SK-N-SH (cell line): ENCODE results near the gene PPP1R9A. TPM values are rescaled to one million over a fixed set of nuclear protein-coding genes. Genes with fewer than 3 reads are reported as not detected.

Experiments used
- CTCF ChIA-PET: fragments of 300-600, 350-600 bp; formaldehyde crosslinking; extraction: SDS; loops from one replicate; lab custom pipeline; 2021; lab: Yijun Ruan, JAX
- POLR2A ChIA-PET: fragments of 350-600 bp; sonication (Branson Sonifier 250); formaldehyde crosslinking; extraction: SDS; loops from one replicate; lab custom pipeline; 2020; ENCODE audit warnings: antibody characterized with exemption, inconsistent platforms; lab: Yijun Ruan, JAX
- DNase-seq: peaks from one replicate; pipeline ENCODE4 v3.0.0; 2012
- H2AFZ ChIP-seq: fragments of 200-600 bp; sonication (generic); 2 replicates; pipeline ENCODE4 v1.8.1; 2016; ENCODE audit warnings: antibody characterized with exemption, mild to moderate bottlenecking, low read depth
- H3F3A ChIP-seq: fragments of 200-600 bp; sonication (generic); replicated peaks from 2 replicates; pipeline ENCODE3; 2016; ENCODE audit warnings: antibody characterized with exemption, mild to moderate bottlenecking; ENCODE audit not compliant: insufficient read depth
- H3K27ac ChIP-seq, 2 experiments: fragments of 200-500 bp in 1 of 2; fragments of 200-600 bp in 1 of 2; sonication (Bioruptor generic) in 1 of 2; sonication (generic), shearing (Covaris generic) in 1 of 2; 2 replicates each; pipeline versions ENCODE4 v1.5.1 to v1.6.1; 2014 to 2016; ENCODE audit warnings: low read depth in 2 of 2, inconsistent platforms in 1 of 2, low read length in 1 of 2, mild to moderate bottlenecking in 1 of 2, mixed read lengths in 1 of 2
- H3K27me3 ChIP-seq: fragments of 200-600 bp; sonication (generic), shearing (Covaris generic); 2 replicates; pipeline ENCODE4 v1.6.1; 2016; ENCODE audit warnings: mixed run types; ENCODE audit not compliant: insufficient read depth
- H3K36me3 ChIP-seq, 2 experiments: fragments of 200-500 bp in 1 of 2; fragments of 200-600 bp in 1 of 2; sonication (Bioruptor generic) in 1 of 2; sonication (generic) in 1 of 2; replicated peaks in 1 of 2; 2 replicates each; pipeline versions ENCODE3 to v1.5.1; 2014 to 2016; ENCODE audit warnings: low read length in 1 of 2, mild to moderate bottlenecking in 1 of 2; ENCODE audit not compliant: insufficient read depth in 2 of 2, control insufficient read depth in 1 of 2
- H3K4me1 ChIP-seq, 2 experiments: fragments of 200-500 bp in 1 of 2; fragments of 200-600 bp in 1 of 2; sonication (Bioruptor generic) in 1 of 2; sonication (generic), shearing (Covaris generic) in 1 of 2; 2 replicates each; pipeline versions ENCODE4 v1.5.1 to v1.6.1; 2014 to 2016; ENCODE audit warnings: low read depth in 1 of 2, low read length in 1 of 2, mixed run types in 1 of 2; ENCODE audit not compliant: insufficient read depth in 2 of 2, control insufficient read depth in 1 of 2
- H3K4me2 ChIP-seq: fragments of 200-600 bp; sonication (generic), shearing (Covaris generic); 2 replicates; pipeline ENCODE4 v1.6.1; 2017; ENCODE audit warnings: mixed run types
- H3K4me3 ChIP-seq, 2 experiments: fragments of 200-500 bp in 1 of 2; fragments of 200-600 bp in 1 of 2; sonication (Bioruptor generic) in 1 of 2; sonication (generic), shearing (Covaris generic) in 1 of 2; 2 replicates each; pipeline versions ENCODE4 v1.5.1 to v1.8.1; 2014 to 2016; ENCODE audit warnings: low read depth in 2 of 2, inconsistent platforms in 1 of 2, low read length in 1 of 2, mild to moderate bottlenecking in 1 of 2, mixed read lengths in 1 of 2, moderate library complexity in 1 of 2
- H3K79me2 ChIP-seq: fragments of 200-600 bp; sonication (generic); 2 replicates; pipeline ENCODE4 v1.8.1; 2017; ENCODE audit warnings: mild to moderate bottlenecking; ENCODE audit not compliant: insufficient read depth
- H3K9ac ChIP-seq: fragments of 200-600 bp; sonication (generic); 2 replicates; pipeline ENCODE4 v1.6.1; 2017; ENCODE audit warnings: mixed run types
- H3K9me2 ChIP-seq: fragments of 200-600 bp; sonication (generic); 2 replicates; pipeline ENCODE4 v1.6.1; 2017; ENCODE audit warnings: mixed run types
- H3K9me3 ChIP-seq: fragments of 200-600 bp; sonication (generic); 2 replicates; pipeline ENCODE4 v1.6.1; 2017; ENCODE audit warnings: mixed run types, mild to moderate bottlenecking, moderate library complexity
- H4K20me1 ChIP-seq: fragments of 200-600 bp; sonication (generic); 2 replicates; pipeline ENCODE4 v1.6.1; 2017; ENCODE audit warnings: mild to moderate bottlenecking, mixed run types; ENCODE audit not compliant: insufficient read depth
- CTCF ChIP-seq: fragments of 200-600 bp; sonication (generic); IDR thresholded peaks from 2 replicates; pipeline ENCODE4 v1.6.1; 2017; ENCODE audit warnings: antibody characterized with exemption, mild to moderate bottlenecking, moderate library complexity
- EP300 ChIP-seq, 2 experiments: IDR thresholded peaks; 2 replicates each; pipeline versions ENCODE4 v1.4.0 to v1.6.1; 2012; ENCODE audit warnings: borderline replicate concordance in 1 of 2, low read depth in 1 of 2, low read length in 1 of 2
- FOXM1 ChIP-seq: IDR thresholded peaks from 2 replicates; pipeline ENCODE4 v1.4.0; 2012; ENCODE audit warnings: low read depth, mild to moderate bottlenecking
- GATA2 ChIP-seq: sonication (generic); formaldehyde crosslinking; IDR thresholded peaks from 2 replicates; pipeline ENCODE4 v1.5.0; 2020; ENCODE audit warnings: mild to moderate bottlenecking, missing genetic modification reagents
- MEF2A ChIP-seq: IDR thresholded peaks from 2 replicates; pipeline ENCODE4 v1.4.0; 2012; ENCODE audit warnings: low read depth, borderline replicate concordance
- MXI1 ChIP-seq: IDR thresholded peaks from 2 replicates; pipeline ENCODE4 v1.6.1; 2012; ENCODE audit warnings: mild to moderate bottlenecking, low read depth, low read length, improper control_type of control experiment
- NFIC ChIP-seq: IDR thresholded peaks from 2 replicates; pipeline ENCODE4 v1.4.0; 2012; ENCODE audit warnings: borderline replicate concordance
- PBX3 ChIP-seq: IDR thresholded peaks from 2 replicates; pipeline ENCODE4; 2012
- RFX5 ChIP-seq: IDR thresholded peaks from 2 replicates; pipeline ENCODE4 v1.6.1; 2012; ENCODE audit warnings: mild to moderate bottlenecking, improper control_type of control experiment, low read length
- SIN3A ChIP-seq: IDR thresholded peaks from 2 replicates; pipeline ENCODE4 v1.6.1; 2012; ENCODE audit warnings: low read depth, mild to moderate bottlenecking, low read length, moderate library complexity, borderline replicate concordance
- SMC3 ChIP-seq: IDR thresholded peaks from 2 replicates; pipeline ENCODE4 v1.6.1; 2012; ENCODE audit warnings: low read depth, low read length, improper control_type of control experiment
- TCF12 ChIP-seq: IDR thresholded peaks from 2 replicates; pipeline ENCODE4 v1.4.0; 2012
- YY1 ChIP-seq: IDR thresholded peaks from 2 replicates; pipeline ENCODE4 v1.4.0; 2012; ENCODE audit warnings: low read depth, mild to moderate bottlenecking
- WGBS: methylation state at CpG from one replicate; pipeline ENCODE4 v1.1.6; 2017; ENCODE audit warnings: low lambda C conversion rate; 5-methylcytosine and 5-hydroxymethylcytosine counted together
- polyA plus RNA-seq, 3 experiments: library from polyadenylated mRNA; depleted of rRNA; stranded (reverse); fragments of >200 nt; gene quantifications; 2 replicates each; pipeline ENCODE4 v1.2.3, GENCODE V29; 2012
- TF ChIP-seq, protein P1 (sequence below): IDR thresholded peaks from 2 replicates; pipeline ENCODE4 v1.4.0; 2012; ENCODE audit warnings: low read depth, borderline replicate concordance
- TF ChIP-seq, protein P2 (sequence below): IDR thresholded peaks from 2 replicates; pipeline ENCODE4 v1.4.0; 2012; ENCODE audit warnings: low read depth, borderline replicate concordance
- TF ChIP-seq, protein P3 (sequence below): fragments of 150-350 bp; IDR thresholded peaks from 2 replicates; pipeline ENCODE4 v1.6.1; 2016; ENCODE audit warnings: mild to moderate bottlenecking, low read depth, low read length

PPP1R9A gene
- polyA plus RNA-seq, 1 of the 3 experiments (the other 2 are of a cell fraction): 0.30 TPM

DNA sequence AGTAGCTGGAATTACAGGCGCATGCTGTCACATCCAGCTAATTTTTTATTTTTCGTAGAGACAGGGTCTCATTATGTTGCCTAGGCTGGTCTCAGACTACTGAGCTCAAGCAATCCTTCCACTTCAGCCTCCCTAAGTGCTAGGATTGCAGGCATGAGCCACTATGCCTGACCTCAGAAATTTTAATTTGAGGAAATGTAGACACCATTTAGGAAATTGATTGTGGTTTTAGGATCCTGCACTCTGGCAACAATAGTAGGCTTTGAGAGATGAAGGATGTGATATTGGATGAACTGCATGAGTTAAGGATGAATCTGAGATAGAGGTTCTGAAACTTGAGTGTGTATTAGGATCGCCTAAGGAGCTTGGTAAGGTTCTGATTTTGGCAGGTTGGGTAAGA is 66.5 kb downstream of the PPP1R9A start:
- no peak for DNase-seq
- WGBS: 33% methylated on average over 3 of the region's 3 CpGs

More for the DNA sequence above, 66.5 kb downstream of the PPP1R9A start:
- no peaks in the 10 kb centered on the region for H3K27me3 ChIP-seq
- H3K9me2 ChIP-seq: no peaks in the 10 kb centered on the region
- no peaks in the 10 kb centered on the region for H3K79me2 ChIP-seq
- no peaks in the 10 kb centered on the region for H4K20me1 ChIP-seq
- TF ChIP-seq CTCF (no peak), EP300 (IDR thresholded peaks at IDR 0.05; ENCODE audit: borderline replicate concordance in 1 of 2, low read depth in 1 of 2, low read length in 1 of 2) (no peak), RFX5 (no peak), SMC3 (no peak), YY1 (no peak), FOXM1 (no peak), GATA2 (no peak), MXI1 (no peak), SIN3A (no peak), PBX3 (no peak), NFIC (no peak), TCF12 (no peak), MEF2A (no peak)
- TF ChIP-seq, protein P1, sequence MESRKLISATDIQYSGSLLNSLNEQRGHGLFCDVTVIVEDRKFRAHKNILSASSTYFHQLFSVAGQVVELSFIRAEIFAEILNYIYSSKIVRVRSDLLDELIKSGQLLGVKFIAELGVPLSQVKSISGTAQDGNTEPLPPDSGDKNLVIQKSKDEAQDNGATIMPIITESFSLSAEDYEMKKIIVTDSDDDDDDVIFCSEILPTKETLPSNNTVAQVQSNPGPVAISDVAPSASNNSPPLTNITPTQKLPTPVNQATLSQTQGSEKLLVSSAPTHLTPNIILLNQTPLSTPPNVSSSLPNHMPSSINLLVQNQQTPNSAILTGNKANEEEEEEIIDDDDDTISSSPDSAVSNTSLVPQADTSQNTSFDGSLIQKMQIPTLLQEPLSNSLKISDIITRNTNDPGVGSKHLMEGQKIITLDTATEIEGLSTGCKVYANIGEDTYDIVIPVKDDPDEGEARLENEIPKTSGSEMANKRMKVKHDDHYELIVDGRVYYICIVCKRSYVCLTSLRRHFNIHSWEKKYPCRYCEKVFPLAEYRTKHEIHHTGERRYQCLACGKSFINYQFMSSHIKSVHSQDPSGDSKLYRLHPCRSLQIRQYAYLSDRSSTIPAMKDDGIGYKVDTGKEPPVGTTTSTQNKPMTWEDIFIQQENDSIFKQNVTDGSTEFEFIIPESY: no peak
- TF ChIP-seq, protein P2, sequence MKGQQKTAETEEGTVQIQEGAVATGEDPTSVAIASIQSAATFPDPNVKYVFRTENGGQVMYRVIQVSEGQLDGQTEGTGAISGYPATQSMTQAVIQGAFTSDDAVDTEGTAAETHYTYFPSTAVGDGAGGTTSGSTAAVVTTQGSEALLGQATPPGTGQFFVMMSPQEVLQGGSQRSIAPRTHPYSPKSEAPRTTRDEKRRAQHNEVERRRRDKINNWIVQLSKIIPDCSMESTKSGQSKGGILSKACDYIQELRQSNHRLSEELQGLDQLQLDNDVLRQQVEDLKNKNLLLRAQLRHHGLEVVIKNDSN: no peak
- TF ChIP-seq, protein P3, sequence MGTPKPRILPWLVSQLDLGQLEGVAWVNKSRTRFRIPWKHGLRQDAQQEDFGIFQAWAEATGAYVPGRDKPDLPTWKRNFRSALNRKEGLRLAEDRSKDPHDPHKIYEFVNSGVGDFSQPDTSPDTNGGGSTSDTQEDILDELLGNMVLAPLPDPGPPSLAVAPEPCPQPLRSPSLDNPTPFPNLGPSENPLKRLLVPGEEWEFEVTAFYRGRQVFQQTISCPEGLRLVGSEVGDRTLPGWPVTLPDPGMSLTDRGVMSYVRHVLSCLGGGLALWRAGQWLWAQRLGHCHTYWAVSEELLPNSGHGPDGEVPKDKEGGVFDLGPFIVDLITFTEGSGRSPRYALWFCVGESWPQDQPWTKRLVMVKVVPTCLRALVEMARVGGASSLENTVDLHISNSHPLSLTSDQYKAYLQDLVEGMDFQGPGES: no peak
- TF ChIP-seq, all 33 proteins: peak for 0
- peaks cover 0 to 5% of the 10 kb centered on the region in 2 experiments; a peak in 1 of 4 replicates for H3K4me1 ChIP-seq
- ChIA-PET CTCF (no interaction called here), POLR2A (no interaction called here)
- no peak overlapping the region for H3K4me3 ChIP-seq
- H2AFZ ChIP-seq: no peak overlapping the region
- H3K27ac ChIP-seq: no peak overlapping the region
- no peak overlapping the region for H3K4me2 ChIP-seq
- no peaks in the 10 kb centered on the region for H3K9me3 ChIP-seq
- H3K9ac ChIP-seq: no peak overlapping the region
- no peaks in the 10 kb centered on the region for H3K36me3 ChIP-seq
- no peaks in the 10 kb centered on the region for H3F3A ChIP-seq
